Stimulated activated CD8-positive, alpha-beta memory T cell treated with anti-CD3 and anti-CD28 coated beads, Interleukin-12 subunit alpha, Interleukin-12 subunit beta, amount 100 ng/mL, for 24 hours (primary cell): ENCODE data around the gene CACFD1.

Experiments used
- DNase-seq: peaks from one replicate; pipeline ENCODE4 v3.0.0-alpha.2; 2020; ENCODE audit errors: extremely low read depth

CACFD1 gene

DNA sequence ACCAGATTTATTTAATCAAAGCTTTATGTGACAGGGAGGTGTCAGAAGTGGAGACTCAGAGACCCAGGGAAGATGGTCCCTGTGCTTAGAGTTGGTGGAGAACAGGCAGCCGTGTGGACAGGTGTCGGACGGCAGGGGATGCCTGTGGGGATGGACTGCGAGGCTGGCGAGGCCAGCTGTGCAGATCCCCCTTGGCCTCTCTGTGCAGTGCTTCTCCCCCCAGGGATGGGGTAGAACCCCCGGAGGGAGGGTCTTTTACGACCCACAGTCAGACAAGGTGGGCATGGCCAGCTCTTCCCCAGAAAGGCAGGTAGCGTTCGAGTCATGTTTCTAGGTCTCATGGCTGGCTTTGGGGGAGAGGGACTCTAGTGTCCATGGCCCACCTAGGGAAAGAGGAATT is 23.8 kb downstream of the CACFD1 start:
- no peak for DNase-seq

GRCh38 chr9:133484671-133485437 is 25.1 kb downstream of the CACFD1 start:
- DNase-seq: no peak

- DNase-seq: no peak
Observed at GRCh38 chr9:133485531-133486260, 25.9 kb downstream of the CACFD1 start.

GRCh38 chr9:133487331-133487725 is 27.6 kb downstream of the CACFD1 start:
- no peak for DNase-seq

DNA sequence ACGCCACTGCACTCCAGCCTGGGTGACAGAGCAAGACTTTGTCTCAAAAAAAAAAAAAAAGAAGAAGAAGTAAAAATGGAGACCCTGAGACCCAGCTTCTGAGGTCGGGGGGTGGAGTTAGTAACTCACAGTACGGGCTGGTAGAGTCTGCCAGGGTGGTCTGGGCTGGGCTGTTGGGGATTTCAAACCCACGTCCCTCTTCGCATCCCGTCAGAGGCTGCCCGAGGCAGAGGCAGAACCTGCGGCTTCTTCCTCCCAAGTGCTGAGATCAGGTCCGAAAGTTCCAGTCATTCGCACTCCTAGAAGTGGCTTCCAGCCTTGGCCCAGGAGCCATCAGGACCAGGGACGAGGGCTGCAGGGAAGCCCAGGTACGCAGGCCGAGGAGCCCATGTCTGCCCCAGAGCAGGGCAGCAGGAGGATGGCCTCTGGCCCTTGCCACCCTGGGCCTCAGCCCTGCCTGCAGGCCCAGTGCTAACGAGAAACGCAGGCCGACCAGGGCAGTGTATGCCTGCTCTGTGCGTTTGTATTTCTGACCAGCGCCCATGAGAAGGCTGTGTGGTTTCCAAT is 29.0 kb downstream of the CACFD1 start:
- no peak for DNase-seq

DNA sequence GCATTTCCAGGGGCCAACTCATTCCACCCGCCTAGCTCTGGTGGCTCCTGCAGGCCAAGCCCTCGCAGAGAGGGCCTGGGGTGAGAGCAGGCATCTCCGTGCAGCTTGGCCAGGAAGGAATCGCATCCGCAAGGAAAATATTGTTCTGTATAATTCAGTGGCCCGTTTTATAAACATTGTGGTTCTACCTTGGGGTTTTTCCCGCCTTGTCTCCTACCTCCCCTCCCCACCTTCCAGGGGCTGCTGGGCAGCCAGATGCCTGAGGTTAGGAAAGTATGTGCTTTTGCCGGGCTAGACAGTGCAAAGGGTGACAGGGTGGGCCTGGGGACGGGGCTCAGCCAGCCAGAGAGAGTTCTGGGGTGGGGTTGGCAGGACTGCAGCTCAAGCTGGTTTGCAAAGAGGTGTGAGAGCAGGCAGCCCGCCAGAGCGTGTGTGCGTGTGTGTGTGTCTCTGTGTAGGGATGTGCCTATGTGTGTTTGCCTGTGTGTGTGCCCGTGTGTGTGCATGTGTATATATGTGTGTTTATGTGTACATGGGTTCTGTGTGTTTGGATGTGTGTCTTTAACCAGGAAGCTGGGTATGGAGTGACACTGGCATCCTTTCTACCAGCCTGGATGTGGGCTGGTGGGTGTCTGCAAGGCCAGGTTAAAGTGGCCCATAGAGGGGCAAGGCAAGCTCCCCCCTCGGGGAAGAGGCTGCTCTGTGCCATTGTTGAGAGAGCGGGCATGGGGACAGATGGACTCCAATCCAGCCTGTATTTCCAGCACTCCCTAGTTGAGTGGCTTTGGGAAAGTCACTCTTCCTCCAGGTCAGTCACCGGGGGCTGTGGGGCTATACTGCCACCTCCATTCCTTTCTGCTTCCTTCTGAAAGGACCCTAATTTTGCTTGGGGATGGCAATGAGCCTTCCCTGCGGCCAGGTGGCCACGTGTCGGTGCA is 29.7 kb downstream of the CACFD1 start:
- no peak for DNase-seq

GRCh38 chr9:133490201-133490681 is 30.5 kb downstream of the CACFD1 start:
- DNase-seq: no peak

DNA sequence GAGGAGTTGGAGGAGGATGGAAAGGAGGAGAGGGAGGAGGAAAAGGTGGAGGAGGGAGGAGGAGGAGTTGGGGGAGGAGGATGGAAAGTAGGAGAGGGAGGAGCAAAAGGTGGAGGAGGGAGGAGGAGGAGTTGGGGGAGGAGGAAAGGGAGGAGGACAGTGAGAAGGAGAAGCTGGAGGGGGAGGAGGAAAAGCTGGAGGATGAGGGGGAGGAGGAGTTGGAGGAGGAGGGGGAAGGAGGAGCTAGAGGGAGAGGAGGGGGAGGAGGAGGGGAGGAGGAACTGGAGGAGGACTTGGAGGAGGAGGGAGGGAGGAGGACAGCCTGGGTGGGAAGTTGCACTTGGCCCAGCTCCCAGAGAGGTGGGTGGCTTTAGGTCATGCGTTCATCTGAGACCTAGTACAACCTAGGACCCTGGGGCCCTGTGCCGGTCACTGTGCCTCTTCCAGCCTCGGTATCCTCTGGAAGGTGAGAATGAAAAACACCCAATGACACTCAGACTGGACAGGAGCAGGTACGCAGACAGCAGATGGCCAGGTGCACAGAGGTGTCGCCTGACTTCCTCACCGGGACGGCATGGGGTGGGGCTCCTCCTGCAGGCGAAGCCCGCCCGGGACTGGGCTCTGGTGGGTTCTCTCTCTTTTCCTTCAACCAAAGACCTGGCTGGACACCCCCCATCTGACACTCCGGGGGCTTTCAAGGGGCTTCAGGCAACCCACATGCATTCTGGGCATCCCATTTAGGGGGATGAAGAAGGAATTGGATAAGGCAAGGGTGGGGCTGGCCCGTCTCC is 31.3 kb downstream of the CACFD1 start:
- no peak for DNase-seq

- DNase-seq: no peak
Observed at GRCh38 chr9:133491656-133491925, 31.8 kb downstream of the CACFD1 start.

- no peak for DNase-seq
Observed at GRCh38 chr9:133492061-133493021, 32.6 kb downstream of the CACFD1 start.

DNA sequence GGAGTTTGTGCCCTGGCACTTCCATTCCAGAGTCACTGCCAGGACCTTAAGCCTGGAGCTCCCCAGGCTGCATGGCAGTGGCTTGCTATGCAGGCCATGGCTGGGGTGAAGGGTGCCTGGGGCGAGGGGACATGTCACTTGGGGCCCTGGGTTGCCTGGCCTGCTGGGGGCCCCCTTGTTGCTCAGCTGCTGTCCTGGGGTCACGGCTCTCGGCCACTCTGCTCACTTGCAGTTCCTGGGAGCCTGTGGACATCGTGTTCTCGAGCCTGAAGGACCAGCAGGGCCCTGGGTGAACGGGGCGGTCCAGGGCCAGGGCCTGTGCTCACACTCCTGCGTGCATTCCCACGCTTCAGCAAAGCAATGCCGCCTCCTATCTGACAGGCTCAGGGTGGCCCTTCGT is 33.6 kb downstream of the CACFD1 start:
- DNase-seq: no peak

DNA sequence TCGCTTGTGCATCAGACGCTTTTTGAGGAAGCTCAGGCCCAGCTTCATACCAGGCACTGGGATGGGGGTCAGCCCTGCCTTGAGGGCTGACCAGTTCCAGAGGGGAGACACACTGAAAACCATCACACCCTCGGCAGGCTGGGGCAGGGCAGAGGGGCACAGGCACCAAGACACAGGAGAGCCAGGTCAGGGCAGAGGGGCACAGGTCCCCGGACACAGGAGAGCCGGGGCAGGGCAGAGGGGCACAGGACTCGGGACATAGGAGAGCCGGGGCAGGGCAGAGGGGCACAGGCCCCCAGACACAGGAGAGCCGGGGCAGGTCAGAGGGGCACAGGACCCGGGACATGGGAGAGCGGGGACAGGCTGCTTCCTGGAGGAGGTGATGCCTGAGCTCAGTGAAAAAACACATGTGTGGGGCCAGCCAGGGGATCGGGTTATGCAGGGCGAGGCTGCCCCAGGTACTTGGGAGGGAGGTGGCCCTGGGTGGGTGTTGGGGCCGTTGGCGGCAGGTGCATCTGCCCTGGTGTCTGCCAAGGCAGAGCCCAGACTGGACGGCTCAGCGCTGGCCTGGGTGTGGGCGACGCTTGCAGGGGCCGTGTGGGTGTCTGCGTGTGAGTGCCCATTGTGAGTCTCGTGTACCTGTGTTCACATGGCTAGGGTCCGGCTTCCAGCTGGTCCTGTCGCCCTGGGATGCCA is 34.2 kb downstream of the CACFD1 start:
- no peak for DNase-seq

DNA sequence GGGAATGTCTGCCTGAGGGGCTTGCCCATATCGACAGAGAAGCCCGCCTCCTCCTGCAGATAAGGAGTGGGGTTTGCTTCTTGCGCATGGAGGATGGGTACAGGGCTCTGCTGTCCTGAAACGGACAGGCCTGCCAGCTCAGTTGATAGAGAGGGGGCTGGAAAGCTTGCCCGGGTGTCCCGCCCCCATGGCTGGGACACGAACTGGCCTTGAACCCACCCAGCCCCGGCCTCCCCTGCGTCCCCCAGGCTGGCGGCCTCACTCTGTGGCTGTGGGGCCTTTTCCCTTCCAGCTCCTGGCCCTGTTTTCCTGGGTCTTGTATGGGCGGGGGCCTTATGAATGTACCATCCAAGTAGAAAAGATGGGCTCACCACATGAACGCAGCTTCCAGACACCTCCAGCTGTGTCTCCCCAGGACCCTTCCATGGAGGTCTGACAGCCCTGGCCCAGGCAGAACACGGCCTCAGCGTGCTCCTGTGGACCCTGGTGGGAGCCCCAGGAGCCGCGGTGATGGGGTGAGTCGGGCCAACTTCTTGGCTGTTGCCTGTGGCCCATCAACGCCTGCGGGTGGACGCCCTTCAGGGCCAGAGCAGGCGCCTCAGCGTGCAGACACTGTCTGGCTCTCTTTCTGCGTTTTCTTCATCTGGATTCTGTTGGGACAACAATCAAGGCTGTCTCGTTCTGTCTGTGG is 35.0 kb downstream of the CACFD1 start:
- no peak for DNase-seq

DNA sequence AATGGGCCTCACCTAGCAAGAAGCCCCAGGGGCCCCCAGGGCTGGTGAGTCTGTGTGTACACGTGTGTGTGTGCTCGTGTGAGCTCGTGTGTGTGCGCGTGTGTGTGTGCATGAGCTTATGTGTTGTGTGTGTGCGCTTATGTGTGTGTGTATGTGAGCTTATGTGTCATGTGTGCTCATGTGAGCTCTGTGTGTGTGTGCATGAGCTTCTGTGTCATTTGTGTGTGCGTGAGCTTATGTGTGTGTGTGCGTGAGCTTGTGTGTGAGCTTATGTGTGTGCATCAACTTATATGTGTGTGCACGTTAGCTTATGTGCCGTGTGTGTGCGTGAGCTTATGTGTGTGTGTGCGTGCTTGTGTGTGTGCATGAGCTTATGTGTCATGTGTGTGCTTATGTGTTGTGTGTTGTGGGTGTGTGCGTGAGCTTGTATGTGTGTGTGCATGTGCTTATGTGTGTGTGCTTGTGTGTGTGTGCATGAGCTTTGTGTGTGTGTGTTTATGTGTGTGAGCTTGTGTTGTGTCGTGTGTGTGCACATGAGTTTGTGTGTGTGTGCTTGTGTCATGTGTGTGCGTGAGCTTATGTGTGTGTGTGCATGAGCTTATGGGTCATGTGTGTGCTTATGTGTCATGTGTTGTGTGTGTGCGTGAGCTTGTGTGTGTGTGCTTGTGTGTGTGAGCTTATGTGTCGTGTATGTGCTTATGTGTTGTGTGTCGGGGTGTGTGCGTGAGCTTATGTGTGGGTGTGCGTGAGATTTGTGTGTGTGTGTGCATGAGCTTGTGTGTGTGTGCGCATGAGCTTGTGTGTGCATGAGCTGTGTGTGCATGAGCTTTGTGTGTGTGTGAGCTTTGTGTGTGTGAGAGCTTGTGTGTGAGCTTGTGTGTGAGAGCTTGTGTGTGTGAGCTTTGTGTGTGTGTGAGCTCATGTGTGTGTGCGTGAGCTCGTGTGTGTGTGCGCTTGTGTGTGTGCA is 35.8 kb downstream of the CACFD1 start:
- DNase-seq: no peak

GRCh38 chr9:133496861-133497842 is 37.4 kb downstream of the CACFD1 start:
- no peak for DNase-seq

GRCh38 chr9:133499132-133499891 is 39.5 kb downstream of the CACFD1 start:
- no peak for DNase-seq
